ENCODE data around the gene MDGA2. TPM values are rescaled to one million over a fixed set of nuclear protein-coding genes. Genes with fewer than 3 reads are reported as not detected.
"Not testable (repeated sequence)": the region's sequence is repeated elsewhere in the genome, so short reads cannot be mapped to it uniquely, and the experiment has no call there.

Gene MDGA2
- polyA plus RNA-seq (2013, experiment 1 of 2; ENCODE audit: insufficient read length) = not detected
- polyA plus RNA-seq (2013, experiment 2 of 2; ENCODE audit: insufficient read length) = not detected

DNA sequence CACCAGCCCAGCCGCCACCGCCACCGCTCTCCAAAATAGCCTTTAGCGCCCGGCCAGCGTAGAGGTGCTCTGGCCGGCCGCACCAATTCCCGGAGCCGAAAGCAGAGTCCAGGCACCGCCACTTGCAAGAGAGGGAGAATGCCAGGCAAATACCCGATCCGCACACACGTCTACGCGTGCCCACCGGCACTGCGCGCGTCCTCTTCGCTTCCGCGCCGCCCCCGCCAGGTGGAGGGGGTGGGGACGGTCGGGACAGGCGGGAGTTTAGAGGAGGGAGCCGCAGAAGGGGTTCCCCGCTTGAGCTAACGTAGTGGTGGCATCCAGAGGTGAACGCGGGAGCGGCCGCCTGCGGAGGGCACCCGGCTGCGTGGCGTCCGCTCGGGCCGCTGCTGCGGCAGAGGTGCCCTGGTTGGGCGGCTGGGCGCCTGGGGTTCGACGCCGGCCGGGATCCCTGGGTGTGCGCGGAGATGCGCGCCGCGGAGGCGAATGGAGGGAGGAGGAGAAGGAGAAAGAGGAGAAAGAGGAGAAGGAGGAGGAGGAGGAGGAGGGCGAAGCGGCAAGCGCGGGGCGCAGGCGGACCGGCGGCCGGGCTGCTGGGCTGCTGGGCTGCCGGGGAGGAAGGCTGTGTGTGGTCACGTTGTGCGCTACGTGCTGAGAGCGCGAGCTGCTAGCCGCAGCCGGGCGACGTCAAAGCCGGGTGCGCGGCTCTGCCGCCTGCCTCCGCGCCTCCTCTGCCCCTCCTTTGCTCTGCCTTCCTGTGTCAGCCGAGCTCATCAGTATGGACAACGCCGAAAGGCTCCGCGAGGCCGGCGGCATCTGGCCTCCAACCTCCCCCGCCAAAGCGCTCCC is at the start of gene MDGA2:
Gene MDGA2 (minus strand): TSS at position 140 of the 849 bp plus-strand sequence.
- DNase-seq = peak; percentile 18

DNA sequence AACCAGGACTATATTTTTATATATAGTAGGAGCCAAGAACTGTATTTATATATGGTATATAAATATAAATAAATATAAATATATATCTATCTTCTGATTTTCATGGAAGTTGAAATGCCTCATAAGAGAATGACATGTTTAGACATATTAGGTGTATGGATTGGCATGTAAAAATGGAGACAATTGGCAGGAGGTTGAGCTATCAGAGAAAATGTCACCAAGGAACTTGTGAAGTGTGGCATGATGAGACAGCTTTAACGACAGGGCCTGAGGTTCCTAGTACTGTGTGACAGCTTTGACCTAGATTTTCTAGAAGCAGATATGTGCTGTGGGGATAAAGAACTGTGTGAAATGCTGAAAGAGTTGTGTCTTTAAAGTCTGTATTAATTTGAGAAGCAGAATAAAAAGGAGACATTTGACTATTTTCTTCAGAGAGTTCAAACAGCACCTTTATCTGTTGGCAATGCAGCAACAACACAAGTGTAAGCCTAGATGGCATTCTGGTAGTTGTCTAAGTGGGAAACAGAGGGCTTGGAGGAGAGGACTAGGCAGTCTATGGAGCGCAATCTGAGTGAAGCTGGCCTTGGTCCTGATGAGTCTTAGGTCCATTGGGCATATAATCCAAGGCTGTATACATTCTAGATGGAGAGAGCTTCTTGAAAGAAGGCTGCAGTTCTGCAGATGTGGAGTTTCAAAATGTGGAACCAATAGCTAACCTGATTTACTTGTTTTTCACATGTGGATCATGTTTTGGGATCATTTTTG is 47.7 kb upstream of the MDGA2 start:
- no peak for DNase-seq

DNA sequence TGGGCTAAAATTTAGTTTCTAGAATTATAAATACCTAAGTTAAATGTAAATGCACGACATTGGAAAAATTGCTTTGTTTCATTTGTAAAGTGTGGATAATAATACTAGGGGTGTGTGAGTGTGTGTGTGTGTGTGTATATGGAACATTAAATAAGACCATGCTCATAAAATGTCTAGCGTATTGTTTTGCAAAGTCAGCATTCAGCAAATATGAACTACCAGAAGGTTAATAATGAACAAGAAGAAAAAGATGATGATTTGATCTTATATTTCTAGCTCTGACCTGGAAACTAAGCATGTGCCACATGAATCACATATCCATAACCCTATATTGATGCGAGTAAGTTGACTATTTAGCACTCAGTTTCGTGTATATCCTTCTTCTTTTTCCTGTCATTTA is 44.9 kb upstream of the MDGA2 start:
- DNase-seq = no peak

DNA sequence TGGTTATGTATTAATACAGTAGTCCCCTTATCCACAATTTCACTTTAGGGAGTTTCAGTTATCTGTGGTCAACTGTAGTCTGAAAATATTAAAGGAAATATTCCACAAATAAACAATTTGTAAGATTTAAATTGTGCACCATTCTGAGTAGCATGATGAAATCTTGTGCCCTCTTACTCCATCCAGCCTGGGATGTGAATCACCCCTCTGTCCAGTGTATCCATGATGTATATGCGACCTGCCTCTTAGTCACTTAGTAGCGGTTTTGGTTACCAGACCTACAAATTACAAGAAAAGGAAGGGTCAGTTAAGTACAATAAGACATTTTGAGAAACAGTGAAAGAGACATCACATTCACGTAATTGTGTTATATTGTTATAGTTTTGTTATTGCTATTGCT is 39.9 kb upstream of the MDGA2 start:
- DNase-seq = no peak

GRCh38 chr14:47710581-47710980 is 35.2 kb upstream of the MDGA2 start:
- no peak for DNase-seq

GRCh38 chr14:47705683-47706082 is 30.3 kb upstream of the MDGA2 start:
- DNase-seq = no peak

- DNase-seq = no peak
Observed at GRCh38 chr14:47691829-47692228, 16.4 kb upstream of the MDGA2 start.

DNA sequence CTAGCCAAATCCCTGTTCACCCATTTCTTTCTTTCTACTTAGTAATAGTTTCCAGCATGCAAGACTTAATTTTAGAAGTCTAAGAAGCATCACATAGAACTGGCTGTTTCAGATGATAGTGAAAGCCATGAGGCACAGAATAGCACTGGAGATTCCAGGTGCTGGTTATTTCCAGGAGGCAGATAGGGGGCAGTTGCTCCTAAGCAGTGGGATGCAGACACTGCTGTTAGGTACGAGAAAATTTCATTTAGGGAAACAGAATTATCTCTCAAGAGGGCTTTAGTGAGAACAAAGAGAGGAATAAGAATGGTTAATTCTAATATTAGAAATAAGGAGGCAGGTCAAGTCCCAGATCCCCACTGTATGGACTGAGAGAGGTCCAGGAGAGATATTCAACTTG is 3.6 kb upstream of the MDGA2 start:
- DNase-seq = no peak

DNA sequence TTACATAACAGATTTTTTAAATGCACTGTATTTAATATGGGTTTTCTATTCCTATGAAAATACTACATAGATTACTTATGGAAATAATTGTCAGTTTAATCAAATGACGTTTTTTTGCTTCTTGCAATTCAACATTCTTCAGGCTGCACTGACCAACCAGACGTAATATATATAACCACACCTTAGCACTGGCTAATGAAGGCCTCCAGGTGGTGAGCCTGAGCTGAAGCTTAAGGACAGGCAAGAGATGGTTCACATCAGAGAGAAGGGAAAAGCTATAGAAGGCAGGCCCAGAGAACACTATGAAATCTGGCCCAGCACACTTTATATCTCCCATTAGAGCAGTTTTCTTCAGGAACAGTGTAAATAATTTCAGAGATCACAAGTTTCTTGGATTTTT is 2.8 kb upstream of the MDGA2 start:
- DNase-seq = no peak

GRCh38 chr14:47676315-47676617 is 861 bp upstream of the MDGA2 start:
- DNase-seq = no peak

- DNase-seq = no peak
Observed at GRCh38 chr14:47674543-47675465, 601 bp downstream of the MDGA2 start.

DNA sequence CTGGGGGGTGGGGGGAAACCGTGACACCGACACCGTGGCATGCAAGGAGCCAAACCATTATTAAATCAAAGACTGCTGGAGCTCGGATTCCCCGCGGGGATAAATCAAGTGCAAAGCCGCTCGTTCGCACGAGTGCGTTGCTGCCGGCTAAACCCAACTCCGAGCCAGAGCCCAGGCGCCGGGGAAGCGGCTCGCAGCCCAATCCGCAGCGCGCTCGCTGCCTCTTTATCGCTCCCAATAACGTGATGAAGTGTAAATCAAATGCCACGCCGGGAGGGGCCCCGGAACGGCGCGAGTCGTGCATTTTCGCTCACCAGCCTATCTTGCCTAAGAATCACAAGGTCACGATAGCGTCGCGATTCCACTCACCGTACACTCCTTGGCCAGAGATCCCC is 1.3 kb downstream of the MDGA2 start:
- DNase-seq = no peak

GRCh38 chr14:47665337-47666134 is 9.9 kb downstream of the MDGA2 start:
- DNase-seq = no peak

DNA sequence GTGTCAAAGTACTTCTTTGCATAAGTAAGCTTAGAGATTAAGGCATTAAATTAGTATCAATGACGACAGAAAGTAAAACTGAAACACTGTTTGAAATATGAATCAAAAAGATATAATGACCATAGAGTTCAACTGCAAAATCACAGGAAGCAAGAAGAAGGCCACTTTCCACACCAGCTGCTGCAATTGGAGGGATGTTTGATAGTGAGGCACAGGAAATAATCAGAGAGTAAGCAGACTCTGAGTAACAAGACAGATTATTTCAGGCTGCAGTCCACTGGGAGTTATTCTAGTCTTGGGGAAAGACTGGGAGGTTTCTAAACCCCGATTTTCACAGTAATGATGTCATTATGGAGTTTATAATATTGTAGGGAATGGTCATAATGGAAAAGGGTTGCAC is 12.9 kb downstream of the MDGA2 start:
- DNase-seq = no peak

DNA sequence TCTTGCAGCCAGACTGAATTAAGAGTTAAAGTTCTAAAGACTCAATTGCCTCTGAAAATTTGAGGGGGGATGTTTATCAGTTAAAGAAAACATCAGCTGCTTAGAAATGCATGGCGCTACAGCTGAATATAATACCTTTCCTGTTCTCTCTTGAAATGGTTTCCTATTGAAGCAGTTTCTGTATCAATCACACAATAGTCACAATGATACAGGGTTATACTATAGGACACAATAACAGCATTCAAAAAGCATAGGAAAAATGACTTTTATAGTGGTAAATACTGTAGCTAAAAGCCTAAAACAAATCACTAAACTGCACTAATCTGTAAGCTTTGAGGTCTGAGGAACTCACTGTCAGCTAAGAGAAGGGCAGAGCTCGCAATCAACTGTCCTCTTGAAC is 15.2 kb downstream of the MDGA2 start:
- no peak for DNase-seq

- no peak for DNase-seq
Observed at GRCh38 chr14:47658041-47658440, 17.4 kb downstream of the MDGA2 start.

DNA sequence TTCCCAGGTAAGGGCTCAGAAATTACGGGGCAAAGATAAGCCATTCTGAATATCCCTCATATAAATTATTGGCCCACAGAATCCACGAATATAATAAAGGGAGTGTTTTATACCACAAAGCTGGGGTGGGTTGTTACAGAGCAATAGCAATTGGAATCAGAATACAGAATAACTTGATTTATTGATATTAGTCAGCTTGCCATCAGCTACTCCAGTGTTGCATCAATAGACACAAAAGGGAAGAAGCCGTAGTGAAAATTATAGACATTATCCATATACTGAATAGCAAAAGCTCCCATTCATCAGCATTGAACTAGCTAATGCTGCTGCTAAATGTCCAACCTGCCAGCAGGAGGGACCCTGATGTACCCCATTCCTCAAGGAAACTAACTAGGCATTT is 18.3 kb downstream of the MDGA2 start:
- no peak for DNase-seq

DNA sequence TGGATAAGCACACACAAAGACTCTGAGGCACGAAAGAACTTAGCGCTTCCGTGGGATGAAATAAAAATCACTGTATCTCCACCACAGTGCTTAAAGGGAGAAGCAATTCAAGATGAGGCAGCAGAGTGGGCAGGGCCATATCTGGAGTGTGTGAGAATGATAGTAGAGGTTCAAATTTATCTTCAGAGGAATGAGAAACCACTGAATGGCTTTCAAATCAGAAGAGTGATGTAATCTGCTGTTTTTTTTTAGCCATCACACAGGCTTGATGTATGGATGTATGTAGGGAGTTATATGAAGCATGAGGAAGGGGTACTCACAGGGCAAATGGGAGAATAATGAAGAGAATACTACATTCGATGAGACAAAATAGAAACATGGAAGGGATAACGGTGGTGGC is 24.1 kb downstream of the MDGA2 start:
- DNase-seq = no peak

GRCh38 chr14:47637753-47638152 is 37.7 kb downstream of the MDGA2 start:
- no peak for DNase-seq

GRCh38 chr14:47626151-47627035 is 49.0 kb downstream of the MDGA2 start:
- DNase-seq = no peak

DNA sequence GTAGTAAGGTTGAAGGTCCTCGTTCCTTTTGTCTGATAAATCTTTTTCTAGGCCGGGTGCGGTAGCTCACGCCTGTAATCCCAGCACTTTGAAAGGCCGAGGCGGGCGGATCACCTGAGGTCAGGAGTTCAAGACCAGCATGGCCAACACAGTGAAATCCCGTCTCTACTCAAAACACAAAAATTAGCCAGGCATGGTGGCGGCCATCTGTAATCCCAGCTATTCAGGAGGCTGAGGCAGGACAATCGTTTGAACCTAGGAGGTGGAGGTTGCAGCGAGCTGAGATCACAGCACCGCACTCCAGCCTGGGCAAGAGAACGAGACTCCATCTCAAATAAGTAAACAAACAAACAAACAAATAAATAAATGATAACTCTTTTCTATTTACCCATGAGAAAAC is 51.3 kb downstream of the MDGA2 start:
- not testable (repeated sequence) for DNase-seq
